ENCODE data around the gene SIN3A.
"Not testable (repeated sequence)": the region's sequence is repeated elsewhere in the genome, so short reads cannot be mapped to it uniquely, and the experiment has no call there.

Gene SIN3A

DNA sequence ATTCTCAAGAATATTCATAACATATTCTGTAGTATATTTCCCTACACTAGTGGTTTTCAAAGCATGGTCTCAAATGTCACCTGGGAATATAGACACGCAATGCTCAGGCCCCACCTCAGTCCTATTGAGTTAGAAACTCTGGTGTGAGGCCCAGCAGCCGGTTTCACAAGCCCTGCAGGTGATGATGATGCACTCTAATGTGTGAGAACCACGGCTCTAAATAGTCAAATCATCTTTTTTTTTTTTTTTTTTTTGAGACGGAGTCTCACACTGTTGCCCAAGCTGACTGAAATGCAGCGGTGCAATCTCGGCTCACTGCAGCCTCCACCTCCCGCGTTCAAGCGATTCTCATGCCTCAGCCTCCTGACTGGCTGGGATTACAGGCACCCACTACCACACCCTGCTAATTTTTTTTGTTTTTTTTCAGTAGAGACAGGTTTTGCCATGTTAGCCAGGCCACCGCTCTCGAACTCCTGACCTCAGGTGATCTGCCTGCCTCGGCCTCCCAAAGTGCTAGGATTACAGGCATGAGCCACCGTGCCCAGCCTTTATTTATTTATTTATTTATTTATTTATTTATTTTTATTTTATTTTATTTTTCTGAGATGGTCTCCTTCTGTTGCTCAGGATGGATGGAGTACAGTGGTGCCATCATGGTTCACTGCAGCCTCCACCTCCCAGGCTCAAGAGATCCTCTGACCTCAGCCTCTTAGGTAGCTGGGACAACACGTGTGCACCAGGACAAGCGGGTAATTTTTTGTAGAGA lies 117.7 kb downstream of the SIN3A start:
- not testable (repeated sequence) for DNase-seq (ENCODE audit: low read depth in 2 of 2)

DNA sequence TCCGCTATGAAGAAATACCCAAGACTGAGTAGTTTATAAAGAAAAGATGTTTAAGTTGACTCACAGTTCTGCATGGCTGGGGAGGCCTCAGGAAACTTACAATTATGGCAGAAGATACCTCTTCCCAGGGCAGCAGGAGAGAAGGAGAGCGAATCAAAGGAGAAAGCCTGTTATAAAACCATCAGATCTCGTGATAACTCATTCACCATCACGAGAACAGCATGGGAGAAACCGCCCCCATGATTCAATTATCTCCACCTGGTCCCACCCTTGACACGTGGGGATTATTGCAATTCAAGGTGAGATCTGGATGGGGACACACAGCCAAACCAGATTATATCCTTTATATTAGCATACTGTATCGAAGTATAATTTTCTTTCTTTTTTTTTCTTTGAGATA lies 119.4 kb downstream of the SIN3A start:
- not testable (repeated sequence) for DNase-seq (ENCODE audit: low read depth in 2 of 2)

DNA sequence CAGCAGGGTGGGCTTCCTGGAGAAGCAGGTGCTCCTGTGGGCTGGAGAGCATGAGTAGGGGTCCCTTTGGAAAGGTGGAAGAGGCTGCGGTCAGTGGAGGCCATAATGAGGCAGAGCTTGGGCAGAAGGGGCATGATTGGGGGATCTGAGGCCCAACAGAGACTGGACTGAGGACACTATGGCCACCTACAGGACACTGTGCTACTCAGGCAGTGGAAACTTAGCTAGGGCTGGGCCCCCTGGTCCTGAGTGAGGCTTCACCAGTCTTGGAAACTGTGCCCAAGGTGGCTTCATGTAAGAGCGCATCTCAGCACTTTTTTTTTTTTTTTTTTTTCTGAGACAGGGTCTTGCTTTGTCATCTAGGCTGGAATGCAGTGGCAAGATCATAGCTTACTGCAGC lies 121.9 kb downstream of the SIN3A start:
- DNase-seq (ENCODE audit: low read depth in 2 of 2) = no peak

DNA sequence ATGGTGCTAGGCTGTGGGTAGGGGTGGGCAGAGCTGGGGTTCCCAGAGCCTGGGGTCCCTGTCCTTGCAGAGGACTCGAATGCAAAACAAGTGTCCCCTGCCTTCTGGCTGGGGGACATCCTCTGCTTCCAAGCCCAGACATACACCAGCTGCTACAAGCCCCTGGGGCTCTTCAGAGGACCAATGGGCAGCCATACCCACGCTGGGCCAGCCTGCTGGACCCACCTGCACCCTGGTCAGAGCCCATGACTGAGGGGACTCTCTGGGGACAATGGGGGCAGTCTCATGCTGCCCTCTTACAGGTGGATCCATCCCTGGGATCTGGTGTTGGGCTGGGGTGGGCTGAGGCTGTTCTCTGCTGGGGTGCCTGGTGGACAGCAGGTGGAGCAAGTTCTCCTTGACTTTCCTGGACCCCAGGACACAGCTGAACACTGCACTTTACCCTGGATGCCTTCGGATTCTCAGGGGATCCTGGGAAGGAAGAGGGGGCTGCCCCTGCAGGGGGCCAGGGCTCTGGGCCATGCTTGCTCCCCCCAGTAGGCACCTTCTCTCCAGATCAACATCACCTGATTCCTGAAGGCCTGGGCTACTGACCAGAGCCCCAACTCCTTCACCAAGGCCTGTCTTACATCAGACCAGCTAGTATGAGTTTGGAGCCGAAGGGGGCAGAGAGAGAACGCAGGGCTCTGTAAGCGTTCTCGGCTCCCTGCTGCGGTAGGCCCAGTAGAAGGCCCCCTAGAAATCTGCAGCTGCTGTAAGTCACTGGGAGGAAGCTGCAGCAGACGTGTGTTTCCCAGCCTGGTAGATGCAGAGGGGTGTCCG lies 122.8 kb downstream of the SIN3A start:
- no peak for DNase-seq (ENCODE audit: low read depth in 2 of 2)

DNA sequence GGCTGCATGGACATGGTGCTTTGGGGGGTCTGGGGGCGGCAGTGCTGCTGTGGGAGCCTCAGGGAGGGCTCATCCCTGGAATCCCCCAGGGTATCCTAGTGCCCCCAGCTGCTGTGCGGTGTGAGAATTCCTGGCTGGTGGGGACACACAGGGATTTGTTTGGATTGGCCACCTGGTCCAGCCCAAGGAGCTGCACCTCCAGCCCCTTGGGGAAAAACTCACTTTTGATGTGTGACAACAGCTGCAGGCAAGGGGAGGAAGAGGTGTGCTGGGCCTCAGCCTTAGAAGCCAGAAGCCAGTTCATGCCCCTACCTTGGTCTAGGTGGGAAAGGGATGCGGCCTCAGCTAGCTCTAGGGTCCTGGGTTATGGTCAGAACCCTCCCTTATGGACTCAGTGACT lies 124.0 kb downstream of the SIN3A start:
- no peak for DNase-seq (ENCODE audit: low read depth in 2 of 2)

DNA sequence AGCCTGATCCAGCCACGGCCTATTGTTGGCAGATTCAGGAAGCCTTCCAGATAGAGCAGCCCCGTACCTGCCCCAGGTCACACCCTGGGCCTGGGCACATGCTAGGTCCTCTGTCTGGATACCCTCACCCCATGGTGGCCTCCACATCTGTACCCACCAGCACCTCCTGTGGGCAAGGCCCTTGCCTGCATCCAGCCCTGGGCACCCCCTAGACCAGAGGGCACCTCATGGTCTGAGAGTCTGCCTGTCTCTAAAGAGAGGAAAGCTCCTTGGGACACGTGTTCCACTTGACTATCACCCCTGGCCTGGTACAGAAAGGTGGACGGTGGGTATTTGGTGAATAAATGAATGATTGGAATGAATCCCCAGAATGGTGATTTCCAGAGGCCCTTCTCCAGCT lies 124.5 kb downstream of the SIN3A start:
- DNase-seq (ENCODE audit: low read depth in 2 of 2) = no peak

DNA sequence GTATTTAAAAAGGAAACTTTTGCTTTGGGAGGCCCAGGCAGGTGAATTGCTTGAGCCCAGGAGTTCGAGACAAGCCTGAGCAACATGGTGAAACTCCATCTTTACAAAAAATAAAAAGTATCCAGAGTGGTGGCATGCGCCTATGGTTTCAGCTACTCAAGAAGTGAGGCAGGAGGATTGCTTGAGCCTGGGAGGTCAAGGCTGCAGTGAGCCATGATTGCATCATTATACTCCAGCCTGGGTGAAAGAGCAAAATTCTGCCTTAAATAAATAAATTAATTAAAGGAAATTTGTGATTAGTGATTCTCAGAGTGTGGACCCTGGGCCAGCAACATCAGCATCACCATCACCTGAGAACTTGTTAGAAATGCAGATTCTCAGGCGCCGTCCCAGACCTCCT lies 125.6 kb downstream of the SIN3A start:
- DNase-seq (ENCODE audit: low read depth in 2 of 2) = no peak

DNA sequence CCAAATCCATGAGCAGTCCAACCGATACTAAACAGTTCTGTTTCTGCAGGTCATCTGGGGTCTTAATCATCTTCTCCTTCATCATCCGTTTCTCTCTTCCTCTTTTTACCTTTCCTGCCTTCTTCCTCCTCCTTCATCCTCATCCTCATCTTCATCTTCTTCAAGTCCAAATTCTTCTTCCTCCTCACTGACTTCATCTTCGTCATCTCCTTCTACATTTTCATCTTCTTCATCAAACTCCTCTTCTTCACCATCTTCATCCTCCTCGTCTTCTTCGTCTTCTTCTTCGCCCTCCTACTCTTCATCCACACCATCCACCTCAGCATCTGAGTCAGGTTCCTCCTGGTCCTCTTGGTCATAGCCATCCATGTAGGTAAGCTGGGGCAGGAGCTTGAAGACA lies 129.8 kb downstream of the SIN3A start:
- no peak for DNase-seq (ENCODE audit: low read depth in 2 of 2)
